22Rv1 (cell line): Measurements from ENCODE around the gene ASTN2.

Source experiments
- H3K27ac ChIP-seq: fragments of 450-650 bp; 2 replicates; pipeline ENCODE4 v1.5.1; 2017
- CTCF ChIP-seq: fragments of 450-650 bp; IDR thresholded peaks from 2 replicates; pipeline ENCODE4 v1.5.1; 2017; ENCODE audit warnings: mild to moderate bottlenecking
- ZFX ChIP-seq: fragments of 450-650 bp; IDR thresholded peaks from 2 replicates; pipeline ENCODE4 v1.6.1; 2017; ENCODE audit warnings: antibody characterized with exemption, borderline replicate concordance

The ASTN2 gene

GRCh38 chr9:116585204-116585603 is 829.7 kb downstream of the ASTN2 start:
- H3K27ac ChIP-seq = no peak overlapping the region
- TF ChIP-seq CTCF (no peak), ZFX (no peak)

GRCh38 chr9:116580853-116581252 is 834.0 kb downstream of the ASTN2 start:
- H3K27ac ChIP-seq = no peak overlapping the region
- no peak for TF ChIP-seq ZFX
- TF ChIP-seq CTCF = no peak

- TF ChIP-seq CTCF (no peak), ZFX (no peak)
- H3K27ac ChIP-seq = no peak overlapping the region
Measured at GRCh38 chr9:116576386-116576785, 838.5 kb downstream of the ASTN2 start.

GRCh38 chr9:116574027-116574679 is 840.7 kb downstream of the ASTN2 start:
- TF ChIP-seq ZFX (no peak), CTCF (no peak)
- H3K27ac ChIP-seq = peak overlapping the region; percentile 76

GRCh38 chr9:116572095-116572748 is 842.6 kb downstream of the ASTN2 start:
- no peak overlapping the region for H3K27ac ChIP-seq
- TF ChIP-seq CTCF (peak; percentile 89), ZFX (no peak)

GRCh38 chr9:116569111-116569510 is 845.7 kb downstream of the ASTN2 start:
- no peak overlapping the region for H3K27ac ChIP-seq
- no peak for TF ChIP-seq ZFX
- TF ChIP-seq CTCF = no peak
